Measurements from ENCODE around the gene ANKRD33B.
"Not testable (repeated sequence)": the region's sequence is repeated elsewhere in the genome, so short reads cannot be mapped to it uniquely, and the experiment has no call there.

ANKRD33B gene

DNA sequence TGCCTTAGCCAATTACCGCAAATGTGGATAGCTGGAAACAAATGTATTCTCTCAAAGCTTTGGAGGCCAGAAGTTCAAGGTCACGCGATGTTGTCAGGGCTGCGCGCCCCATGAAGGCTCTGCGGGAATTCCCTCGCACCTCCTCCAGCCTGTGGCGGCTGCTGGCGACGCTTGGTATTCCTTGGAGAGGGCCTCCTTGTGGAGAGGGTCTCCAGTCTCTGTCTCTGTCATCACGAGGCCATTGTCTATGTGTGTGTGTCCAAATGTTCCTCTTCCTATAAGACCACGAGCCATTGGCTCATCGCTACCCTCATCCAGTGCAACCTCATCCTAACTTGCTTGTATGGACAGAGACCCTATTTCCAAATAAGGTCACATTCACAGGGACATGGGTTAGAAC lies 97.5 kb downstream of the ANKRD33B start:
- DNase-seq (ENCODE audit: low read depth) = no peak

DNA sequence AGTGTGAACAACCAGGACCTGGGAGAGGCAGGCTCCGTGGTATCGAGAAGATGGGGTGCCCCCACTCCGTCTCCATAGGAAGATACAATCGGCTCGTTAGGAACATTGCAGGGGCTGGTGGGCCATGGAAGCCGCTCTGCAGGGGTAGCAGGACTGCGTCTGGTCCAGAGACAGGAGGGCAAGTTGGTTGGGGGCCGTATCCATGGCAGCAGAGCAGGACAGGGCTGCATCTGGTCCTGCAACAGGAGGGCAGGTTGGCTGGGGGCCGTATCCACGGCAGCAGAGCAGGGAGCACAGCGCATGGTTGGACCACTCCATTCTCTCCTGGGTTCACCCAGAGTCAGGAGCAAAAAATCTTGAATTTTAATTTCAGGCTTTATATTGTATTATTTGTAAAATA lies 98.2 kb downstream of the ANKRD33B start:
- DNase-seq (ENCODE audit: low read depth) = no peak

DNA sequence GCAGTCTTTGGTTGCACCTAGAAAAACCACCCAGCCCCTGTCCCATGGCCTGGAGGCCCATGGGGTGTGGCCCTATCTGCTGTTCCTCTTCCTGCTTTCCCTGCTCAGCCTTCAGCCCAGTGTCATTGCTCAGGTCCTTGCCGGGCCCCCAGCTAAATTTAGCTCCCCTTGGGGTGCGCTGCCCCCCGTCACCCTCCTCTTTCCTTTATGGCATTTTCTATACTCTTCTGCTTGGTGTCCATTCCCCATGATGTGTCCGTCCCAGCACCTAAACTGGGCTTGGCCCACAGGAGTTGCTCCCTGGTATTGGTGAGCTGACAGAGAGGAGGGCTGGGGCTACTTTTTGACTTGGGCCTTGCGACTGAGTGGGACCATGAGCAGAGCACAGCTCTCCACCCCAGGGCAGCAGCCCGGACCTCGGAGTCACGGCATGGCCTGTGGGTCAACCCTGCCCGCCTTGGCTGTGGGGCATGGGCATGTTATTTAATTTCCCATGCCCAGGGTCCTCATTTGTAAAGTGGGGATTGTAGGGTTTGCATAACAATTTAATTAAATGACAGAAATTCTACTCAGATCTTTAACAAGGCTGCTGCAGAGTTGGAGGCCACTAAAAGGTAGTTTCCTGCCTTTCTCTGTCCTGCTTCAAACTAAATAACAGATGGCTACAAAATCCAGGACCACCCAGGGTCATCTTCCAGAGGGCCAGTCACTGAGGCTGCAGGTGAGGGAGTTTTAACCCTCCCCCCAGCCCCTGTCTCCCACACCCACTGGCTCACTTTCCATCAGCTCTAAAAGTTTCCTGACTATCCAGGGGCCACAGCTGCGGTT lies 99.0 kb downstream of the ANKRD33B start:
- no peak for DNase-seq (ENCODE audit: low read depth)

DNA sequence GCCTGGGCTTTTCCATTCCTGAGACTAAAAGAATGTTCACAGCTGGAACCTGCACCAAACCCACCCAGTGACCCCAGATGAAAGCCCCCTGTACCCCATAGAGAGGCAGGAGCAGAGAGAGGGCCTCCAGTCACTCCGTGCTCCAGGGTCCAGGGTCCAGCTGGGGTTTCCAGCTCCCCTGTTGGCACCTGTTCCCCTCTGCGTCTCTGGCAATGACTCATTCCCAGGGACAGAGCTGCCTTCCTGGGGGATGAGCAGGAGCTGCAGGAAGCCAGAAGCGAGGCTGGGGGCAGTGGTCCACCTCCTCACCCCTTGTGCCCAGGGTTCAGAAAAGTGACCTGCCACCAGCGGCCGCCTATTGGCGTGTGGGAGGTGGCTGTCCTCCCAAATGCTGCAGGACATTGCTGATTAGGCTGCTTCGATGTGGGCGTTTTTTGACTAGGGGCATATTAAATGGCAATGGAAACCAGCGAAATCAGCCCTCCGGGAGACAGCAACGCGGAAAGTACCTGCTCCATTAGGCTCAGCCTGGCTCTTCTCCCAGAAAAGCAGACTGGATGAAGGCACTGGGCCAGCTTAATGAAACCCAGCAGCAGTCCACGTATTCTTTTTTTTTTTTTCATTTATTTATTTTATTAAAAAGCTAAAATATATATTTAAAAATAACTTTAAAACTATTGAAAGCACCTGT lies 99.8 kb downstream of the ANKRD33B start:
- no peak for DNase-seq (ENCODE audit: low read depth)

DNA sequence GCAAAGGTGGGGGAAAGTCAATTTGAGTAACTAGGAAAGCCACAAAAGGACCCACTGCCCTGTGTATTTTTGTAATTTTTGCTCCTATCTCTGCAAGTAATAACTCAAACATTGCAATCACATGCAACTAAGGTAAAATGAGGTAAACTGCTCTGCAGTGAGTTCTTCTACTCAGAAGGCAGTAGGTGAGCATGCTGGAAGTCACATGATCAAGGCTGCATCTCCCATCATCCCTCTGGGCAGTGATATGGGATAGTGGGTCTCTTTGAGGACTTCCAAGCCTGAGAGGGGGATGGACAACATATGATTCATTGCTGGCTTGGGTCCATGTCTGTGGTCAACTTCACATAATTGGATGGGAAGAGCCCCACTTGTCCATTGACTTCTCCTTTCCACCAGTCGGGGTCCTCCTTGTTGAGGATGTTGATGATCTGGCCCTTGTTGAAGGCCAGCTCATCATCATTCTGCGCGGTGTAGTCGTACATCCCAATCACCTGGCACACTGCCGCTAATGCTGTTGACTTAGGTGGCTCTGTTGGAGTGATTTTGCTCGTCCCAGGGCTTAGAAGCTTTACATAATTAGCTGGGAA lies 100.4 kb downstream of the ANKRD33B start:
- DNase-seq (ENCODE audit: low read depth) = not testable (repeated sequence)

DNA sequence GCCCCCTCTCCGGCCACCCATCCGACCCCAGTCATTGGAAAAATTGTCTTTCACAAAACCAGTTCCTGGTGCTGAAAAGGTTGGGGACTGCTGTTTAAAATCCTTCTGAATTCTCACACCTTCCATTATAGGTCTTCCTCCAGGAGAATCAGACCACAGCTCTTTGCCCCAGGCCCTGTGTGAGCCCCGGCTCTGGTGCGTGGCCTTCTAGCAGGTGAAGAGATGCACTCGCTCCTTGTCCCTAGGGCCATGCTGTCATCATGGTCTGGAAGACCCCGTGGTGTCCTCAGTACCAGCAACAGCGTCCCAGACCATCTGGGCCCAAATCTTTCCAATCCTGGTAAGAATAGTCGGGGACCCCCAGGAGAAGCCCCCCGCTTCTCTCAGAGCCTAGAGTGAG lies 101.9 kb downstream of the ANKRD33B start:
- no peak for DNase-seq (ENCODE audit: low read depth)

DNA sequence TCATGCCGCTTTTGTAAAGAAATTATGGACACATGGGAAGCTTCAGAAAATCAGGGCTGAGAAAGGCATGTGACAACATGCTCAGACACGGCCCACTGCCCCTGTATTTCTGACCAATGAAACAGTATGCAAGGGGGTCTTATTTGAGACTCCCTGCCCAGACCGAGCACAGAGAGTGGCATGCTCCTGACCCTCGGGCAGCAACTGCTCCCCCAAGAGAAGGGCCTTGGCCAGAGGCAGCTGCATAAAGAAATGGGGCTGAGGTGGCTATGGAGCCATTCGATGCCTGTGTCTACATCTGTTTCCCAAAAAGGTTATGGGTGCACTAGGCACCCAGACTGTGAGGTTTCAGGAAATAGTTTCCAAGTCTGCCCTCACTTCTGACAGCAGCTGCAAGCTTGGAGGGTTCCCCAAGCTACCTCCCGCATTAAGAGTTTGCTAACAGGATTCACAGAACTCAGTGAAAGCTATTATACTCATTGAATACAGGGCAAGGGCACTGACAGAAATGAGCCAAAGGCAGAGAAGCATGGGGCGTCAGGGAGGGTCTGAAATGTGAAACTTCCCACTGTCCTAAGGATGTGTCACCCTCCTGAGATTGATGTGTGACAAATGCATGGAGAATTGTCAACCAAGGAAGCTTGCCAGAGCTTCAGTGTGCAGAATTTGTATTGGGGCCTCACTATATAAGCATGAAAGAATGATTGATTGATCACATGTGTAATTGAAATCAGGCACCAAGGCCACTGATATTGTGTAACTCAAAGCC lies 102.8 kb downstream of the ANKRD33B start:
- no peak for DNase-seq (ENCODE audit: low read depth)

DNA sequence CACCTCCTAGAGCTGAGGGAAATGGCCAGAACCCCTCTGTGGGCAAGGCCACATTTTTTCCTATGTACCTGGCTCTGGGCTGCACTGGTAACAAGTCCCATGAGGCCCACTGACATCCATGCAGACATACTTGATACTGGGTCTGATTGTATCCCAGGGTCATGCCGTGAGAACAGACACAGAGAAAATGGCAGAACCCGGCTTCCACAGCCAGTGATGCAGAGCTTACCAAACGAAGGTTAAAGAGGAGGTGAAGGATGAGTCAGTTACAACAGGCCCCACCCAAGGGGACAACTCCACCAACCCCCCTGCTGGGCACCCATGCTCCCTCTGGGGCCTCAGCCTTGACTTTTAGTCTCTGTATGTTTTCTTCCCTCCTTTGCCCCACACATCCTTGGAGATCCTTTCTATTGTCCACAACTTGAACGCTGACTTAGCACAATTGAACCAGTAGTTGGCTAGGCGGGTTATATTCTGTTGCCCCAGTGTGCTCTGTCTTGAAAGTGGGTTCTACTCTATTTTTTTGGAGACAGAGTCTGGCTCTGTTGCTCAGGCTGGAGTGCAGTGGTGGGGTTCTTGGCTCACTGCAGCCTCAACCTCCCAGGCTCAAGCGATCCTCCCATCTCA lies 103.7 kb downstream of the ANKRD33B start:
- no peak for DNase-seq (ENCODE audit: low read depth)

DNA sequence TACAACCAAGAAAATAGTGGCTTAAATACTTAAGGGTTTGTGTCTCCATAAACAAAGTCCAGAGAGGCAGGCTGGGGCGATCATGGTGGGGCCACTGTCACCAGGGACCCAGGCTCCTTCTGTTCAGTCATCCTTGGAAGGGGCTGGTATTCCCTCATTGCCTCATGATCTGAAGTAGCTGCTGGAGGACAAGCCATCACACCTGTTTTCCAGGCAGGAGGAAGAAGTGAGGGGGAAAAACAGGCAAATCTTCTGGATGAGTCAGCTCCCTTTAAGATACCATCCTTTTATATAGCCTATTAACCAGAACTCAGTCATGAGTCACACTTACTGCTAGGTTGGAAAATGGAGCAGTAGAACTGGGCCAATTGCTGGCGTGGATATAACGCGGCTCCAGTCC lies 104.8 kb downstream of the ANKRD33B start:
- no peak for DNase-seq (ENCODE audit: low read depth)

DNA sequence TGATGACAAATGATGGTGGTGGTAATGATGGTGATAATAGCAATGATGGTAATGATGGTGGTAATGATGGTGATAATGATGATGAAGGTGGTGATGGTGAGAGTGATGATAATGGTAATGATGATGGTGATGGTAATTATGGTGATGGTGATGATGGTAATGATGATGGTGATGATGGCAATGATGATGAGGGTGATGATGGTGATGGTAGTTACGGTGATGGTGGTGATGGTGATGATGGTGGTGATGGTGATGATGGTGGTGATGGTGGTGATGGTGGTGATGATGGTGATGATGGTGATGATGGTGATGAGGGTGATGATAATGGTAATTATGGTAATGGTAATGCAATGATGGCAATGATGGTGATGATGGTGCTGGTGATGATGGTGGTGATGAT lies 106.1 kb downstream of the ANKRD33B start:
- DNase-seq (ENCODE audit: low read depth) = no peak

DNA sequence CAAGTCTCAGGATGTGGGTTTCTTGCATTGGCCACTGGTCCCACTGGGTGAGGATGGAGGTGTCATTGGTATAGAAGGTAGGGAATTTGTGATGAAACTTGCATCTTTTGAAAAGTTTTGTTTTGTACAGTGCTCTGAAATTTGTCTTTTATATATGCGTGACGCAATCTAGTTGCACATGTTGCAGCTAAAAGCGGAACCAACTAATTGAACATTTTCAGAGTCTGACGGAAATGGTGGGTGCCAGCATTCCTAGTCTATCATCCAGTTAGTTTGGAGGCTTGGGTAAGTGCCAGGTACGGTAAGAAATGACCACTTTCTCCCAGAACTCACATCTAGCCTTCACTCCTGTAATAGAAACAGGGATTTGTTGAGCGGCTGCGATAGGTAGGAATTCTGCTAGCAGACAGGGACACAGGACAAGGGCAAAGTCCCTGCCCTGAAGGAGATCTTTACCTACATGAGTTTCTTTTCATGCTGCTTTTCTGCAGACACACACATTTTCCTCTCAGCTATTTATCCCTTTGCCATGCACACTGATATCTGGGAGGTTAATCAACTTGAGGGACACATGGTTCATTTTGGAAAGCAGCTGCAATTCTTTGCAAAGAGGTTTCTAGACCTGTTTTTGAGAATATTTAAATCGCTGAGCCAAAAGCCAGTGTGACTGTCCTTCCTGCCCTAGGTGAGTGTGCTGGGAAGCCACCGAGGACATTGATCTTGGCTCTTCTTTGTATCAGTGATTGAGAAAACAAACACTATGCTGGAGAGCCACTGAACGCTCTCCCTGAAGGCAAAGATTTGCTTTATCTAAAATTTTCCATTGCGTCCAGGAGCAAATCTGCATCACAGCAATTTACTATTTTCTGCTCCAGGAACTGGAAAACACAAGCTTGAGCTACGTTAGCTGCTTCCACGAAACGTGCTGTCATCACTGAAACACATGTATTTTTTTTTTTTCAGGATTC lies 107.5 kb downstream of the ANKRD33B start:
- no peak for DNase-seq (ENCODE audit: low read depth)

DNA sequence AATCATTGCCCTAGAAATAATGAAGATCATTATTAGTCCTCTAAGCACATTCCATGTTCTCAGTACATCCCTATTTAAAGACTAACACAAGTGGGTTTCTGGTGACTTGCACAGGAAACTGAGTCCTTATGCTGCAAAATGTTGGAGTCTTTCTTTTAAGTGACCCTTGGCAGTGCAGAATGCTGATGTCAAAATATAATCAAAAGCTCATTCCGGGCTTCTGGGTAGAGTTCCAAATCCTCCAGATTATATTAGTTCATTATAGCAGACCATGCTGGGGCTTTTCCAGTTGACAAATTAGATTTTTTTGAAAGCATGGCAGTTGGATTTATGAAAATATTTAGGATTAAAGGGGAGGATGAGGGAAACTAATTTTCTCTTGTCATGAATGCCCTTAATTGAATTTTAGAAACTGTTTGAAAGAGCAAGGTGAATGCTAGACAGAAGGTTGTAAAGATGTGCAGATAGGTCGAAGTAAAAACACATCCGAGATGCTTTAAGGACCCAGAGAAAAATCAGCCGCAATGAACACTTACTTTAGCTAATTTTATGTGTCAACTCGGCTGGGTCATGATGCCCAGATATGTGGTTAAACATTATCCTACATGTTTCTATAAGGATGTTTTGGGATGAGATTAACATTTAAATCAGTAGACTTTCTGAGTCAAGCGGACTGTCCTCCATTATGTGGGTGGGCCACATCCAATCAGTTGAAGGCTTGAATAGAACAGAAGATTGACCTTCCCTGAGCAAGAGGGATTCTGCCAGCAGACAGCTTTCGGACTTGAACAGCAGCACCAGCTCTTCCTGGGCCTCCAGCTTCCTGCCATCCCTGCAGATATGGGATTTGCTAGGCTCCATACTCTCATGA lies 108.5 kb downstream of the ANKRD33B start:
- no peak for DNase-seq (ENCODE audit: low read depth)

DNA sequence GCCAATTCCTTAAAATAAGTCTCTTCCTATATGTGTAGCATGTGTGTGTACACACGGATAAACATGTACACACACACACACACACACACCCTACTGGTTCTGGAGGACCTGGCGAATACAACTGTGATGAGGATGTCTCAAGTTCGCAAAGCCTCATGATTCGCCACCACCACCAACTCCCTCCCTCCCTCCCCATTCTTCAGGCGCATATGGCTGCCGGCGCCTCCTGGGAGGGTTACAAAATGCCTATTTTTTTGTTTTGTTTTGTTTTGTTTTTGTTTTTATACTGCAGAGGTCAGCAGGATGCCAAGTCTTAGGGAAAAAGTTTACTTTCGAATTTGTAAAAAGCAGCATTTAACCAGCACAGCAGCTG lies 109.1 kb downstream of the ANKRD33B start:
- no peak for DNase-seq (ENCODE audit: low read depth)

DNA sequence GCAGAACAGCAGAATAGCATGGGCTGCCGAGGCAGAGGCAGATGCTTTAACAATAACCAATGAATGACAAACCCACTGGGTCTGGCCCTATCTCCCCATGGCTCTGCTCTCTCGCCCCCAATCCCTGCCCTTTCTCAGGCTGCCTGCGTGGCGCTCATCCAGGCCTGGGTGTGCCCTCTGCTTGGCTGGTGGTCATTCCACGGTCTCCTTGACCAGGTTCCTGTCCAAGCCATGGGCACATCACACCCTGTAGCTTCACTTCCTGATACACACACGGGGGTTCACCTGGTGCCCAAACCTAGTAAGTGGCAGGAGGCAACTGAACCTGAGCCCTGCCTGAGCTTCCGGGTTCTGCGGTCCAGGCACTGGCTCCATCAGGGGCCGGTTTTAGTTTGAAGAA lies 109.5 kb downstream of the ANKRD33B start:
- DNase-seq (ENCODE audit: low read depth) = no peak

DNA sequence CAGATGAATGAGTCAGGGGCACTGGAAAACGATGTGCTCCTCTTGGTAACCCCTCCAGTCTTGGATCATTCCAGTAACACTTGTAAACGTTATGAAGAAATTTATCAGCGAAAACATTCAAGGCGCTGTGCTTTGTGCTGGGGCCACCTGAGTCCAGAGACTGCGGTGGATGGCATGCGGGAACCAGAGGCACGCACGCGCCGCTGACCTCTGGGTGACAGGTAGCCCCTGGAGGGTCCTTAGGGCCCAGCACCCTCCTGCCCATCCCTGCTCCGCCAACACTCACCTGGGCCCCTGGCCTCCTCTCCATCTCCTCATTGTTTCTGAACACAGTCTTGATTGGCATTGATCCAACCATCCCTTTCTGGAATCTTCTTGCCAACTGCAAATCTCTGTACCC lies 110.2 kb downstream of the ANKRD33B start:
- DNase-seq (ENCODE audit: low read depth) = no peak

DNA sequence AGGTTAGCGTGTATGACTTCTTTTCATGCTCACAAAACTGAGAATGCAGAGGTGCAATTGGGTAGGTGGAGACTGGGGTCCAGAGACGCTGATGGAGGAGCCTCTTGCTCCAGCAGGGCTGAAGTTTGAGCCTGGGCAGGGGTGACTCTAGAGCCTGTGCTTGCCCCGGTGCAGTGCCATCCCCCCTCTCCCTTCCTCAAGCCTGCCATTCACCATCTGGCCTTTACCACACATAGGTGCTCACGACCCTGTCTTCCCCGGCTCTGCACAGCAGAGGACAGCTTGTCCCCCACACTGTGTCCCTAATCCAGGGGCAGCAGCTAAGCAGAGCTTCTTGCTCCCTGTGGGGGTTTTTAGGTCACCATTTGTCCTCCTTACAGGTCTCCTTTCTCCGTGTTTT lies 110.7 kb downstream of the ANKRD33B start:
- DNase-seq (ENCODE audit: low read depth) = no peak

DNA sequence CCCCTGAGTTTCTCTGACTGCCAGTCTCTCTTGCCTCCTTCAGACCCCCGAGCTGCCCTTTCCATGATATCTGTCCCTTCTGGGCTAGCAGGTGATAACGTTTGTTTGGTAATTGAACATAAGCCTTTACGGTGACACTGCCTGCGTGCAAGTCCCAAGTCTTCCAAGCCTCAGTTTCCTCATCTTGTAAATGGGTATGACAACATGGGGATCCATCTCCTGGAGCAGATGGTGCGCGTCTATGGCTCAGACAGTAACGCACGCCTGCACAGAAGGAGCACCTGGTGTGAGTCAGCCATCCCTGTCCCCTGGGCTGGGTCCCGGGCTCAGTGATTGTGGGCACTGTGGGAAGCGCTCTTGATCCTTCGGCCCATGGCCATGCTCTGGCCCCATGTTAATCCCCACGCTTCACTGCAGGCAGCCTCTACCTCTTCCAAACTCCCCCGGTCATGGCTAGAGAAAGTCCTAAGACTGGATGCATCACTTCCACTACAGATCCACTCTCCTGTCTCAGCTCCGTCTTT lies 111.4 kb downstream of the ANKRD33B start:
- DNase-seq (ENCODE audit: low read depth) = no peak

DNA sequence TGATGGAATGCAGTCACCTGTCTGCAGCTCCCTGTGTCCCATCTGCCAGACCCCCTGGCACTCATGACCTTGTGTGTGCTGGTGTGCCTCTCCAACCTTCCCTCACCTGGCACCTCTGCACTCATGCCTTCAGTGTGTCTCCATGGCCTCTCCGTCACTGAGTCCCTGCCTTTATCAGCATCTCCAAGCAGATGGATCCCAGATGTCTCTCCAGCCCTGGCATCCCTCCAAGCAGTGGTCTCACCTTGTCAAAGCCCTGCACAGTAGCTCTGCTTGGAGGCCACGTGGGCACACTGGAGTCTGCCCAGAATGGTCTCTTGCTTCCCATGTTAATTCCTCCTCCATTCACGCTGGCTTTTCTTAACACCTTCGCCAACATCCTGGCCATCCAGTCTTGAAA lies 112.4 kb downstream of the ANKRD33B start:
- DNase-seq (ENCODE audit: low read depth) = no peak

DNA sequence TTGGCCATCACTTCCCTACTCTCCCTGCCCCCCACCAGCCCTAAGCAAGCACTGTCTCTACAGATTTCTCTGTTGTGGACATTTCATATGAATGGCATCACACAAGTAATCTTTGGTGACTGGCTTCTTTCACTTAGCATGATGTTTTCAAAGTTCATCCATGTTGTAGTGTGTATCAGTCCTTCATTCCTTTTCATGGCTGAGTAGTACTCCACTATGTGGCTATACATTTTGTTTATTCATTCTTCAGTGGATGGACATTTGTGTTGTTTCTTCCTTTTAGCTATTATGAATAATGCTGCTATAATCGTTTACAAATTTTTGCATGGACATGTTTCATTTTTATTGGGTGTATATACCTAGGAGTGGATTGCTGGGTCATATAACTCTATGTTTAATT lies 113.1 kb downstream of the ANKRD33B start:
- no peak for DNase-seq (ENCODE audit: low read depth)

DNA sequence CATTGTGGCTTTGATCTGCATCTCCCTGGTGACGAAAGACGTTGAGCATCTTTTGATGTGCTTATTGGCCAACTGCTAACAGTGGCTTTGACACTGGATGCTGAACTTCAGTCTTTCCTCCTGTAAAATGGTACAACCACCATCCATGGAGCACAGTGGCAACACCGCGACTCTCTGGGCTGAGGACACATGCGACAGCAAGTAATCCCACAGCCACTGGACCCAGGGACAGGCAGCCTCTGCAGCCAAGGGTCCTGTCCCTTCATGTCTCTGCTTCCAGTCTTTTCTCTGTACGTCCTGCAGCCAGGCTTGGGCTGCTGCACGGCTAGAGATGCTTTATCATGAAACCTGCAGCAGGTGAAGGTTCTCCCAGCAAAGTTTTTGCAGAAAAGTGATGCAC lies 113.7 kb downstream of the ANKRD33B start:
- DNase-seq (ENCODE audit: low read depth) = no peak

All from activated gamma-delta T cell treated with anti-CD3 and anti-CD28 coated beads, Interleukin-2, amount 50 U/mL, for 16 hours (primary cell).